HK-2 (cell line): ENCODE measurements around the gene RBM47.
"Not testable (repeated sequence)": the region's sequence is repeated elsewhere in the genome, so short reads cannot be mapped to it uniquely, and the experiment has no call there.

Experiments
- DNase-seq: peaks from one replicate; pipeline ENCODE4 v3.0.0-alpha.2; 2018; ENCODE audit not compliant: unreplicated experiment

Gene RBM47

GRCh38 chr4:40486534-40486933, 143.1 kb downstream of the RBM47 start:
- no peak for DNase-seq

GRCh38 chr4:40484346-40485090, 145.1 kb downstream of the RBM47 start:
- DNase-seq, result no peak

- no peak for DNase-seq
Measured at GRCh38 chr4:40482985-40483647, 146.5 kb downstream of the RBM47 start.

GRCh38 chr4:40481977-40482376, 147.7 kb downstream of the RBM47 start:
- no peak for DNase-seq

GRCh38 chr4:40480291-40480690, 149.4 kb downstream of the RBM47 start:
- DNase-seq, result no peak

- no peak for DNase-seq
Measured at GRCh38 chr4:40479378-40479777, 150.3 kb downstream of the RBM47 start.

GRCh38 chr4:40475609-40476008, 154.1 kb downstream of the RBM47 start:
- DNase-seq, result no peak

GRCh38 chr4:40473578-40474388, 155.9 kb downstream of the RBM47 start:
- peak; percentile 27 for DNase-seq

DNA sequence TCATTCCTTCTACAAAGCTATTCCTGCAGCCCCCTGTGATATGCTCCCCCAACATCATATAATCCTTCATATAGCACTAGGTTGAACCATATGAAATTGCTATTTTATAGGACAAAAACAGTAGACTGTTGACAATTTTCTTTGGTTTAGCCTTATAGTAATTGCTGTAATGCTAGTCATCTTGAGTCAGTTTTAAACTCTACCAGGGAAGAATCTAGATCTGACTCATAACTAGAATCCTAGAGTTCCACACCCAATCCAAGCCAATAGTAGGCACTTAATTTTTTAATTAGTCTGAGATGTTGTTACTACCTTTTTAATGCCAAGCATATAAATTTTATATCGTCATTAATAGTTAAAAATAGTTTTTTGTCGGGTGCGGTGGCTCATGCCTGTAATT, 157.7 kb downstream of the RBM47 start:
- DNase-seq, result no peak

GRCh38 chr4:40466789-40467188, 162.9 kb downstream of the RBM47 start:
- DNase-seq, result no peak

GRCh38 chr4:40462326-40462725, 167.3 kb downstream of the RBM47 start:
- no peak for DNase-seq

GRCh38 chr4:40461879-40462278, 167.8 kb downstream of the RBM47 start:
- no peak for DNase-seq

- DNase-seq, result no peak
Measured at GRCh38 chr4:40461062-40461461, 168.6 kb downstream of the RBM47 start.

DNA sequence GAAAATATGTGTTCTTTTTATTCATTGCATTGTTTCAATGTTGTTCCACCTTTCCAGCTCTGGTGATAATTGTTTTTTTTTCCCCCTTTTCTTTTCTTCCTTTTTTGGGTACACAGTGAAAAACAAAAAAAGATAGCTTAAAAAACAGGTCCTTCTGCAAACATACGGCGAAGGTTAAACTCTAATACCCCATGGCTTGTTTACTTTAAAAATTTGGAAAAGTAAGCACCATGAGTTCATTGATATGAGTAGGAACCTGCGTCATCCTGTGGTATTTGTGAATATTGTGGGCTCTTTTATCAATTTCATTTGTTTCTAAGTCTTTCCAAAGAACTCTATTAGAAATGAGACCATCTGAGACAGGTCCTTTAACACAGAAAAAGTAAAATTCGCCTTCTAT, 171.0 kb downstream of the RBM47 start:
- DNase-seq, result no peak

DNA sequence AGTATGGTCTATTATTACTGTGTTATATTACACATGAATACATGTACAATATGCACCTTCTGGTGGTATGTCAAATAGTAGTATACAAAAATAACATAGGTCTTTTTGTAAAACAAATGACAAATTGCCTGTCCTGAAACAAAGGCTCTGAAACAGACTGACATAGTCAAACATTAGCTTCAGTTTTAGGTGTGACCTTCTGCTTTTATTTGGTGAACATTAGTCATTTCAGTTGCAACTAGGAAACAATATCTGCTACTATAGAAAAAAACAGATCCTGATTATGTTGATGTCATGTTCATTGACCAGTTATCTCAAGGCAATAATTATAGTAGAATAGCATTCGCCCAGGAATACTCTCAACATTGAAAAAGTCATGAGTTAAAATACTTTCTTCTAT, 171.6 kb downstream of the RBM47 start:
- DNase-seq, result no peak

GRCh38 chr4:40455340-40455902, 174.2 kb downstream of the RBM47 start:
- no peak for DNase-seq

DNA sequence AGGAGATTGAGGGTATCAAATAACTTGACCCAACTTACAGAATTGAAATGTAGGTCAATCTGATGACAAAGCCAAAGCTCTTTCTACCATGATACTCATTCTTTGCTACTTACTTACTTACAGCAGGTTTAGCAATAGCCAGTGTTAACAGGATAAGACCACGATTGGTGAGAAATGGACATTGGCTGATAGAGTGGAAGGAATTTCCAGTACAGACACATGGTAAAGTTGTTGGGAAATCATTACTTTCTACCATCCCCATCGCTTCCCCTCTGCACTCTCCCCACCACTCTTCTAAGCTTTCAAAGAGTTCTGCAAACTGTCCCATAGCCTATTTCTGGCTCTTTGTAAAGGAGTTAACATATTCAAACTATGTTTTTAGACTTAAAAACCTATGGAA, 174.8 kb downstream of the RBM47 start:
- no peak for DNase-seq

DNA sequence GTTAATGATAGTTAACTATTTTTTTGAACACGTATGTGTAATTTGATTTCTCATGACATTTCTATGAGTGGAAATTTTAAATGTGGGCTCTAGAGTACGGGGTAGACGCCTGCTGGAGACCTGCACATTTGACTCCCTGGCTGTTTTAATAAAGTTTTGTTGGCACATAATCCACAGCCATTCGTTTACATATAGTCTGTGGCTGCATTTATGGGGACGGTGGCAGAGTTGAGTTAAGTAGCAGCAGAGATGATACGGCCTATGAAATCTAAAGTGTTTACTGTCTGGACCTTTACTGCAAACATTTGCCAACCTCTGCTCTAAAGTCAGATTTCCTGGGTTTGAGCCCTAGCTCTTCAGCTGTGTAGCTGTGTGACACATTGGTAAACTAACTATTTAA, 175.8 kb downstream of the RBM47 start:
- no peak for DNase-seq

- DNase-seq, result no peak
Measured at GRCh38 chr4:40448875-40449274, 180.8 kb downstream of the RBM47 start.

DNA sequence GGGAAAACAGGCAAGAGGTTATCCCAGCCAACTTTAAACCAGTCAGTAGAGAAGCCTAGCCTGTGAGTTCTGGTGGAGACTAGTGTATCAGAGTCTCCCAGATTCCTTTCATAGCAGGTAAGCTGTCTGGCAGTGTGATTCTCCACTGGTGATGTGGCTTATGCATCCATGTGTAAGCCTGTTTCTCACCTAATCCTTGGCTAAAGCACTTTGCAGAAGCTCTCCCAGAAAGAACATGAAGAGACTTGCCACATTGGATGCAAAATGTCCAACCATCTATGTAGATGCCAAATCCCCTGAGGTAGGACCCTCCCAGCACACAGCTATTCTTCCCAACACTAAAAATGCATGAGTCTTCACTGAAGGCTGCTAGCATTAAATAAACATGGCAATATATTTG, 182.8 kb downstream of the RBM47 start:
- no peak for DNase-seq

DNA sequence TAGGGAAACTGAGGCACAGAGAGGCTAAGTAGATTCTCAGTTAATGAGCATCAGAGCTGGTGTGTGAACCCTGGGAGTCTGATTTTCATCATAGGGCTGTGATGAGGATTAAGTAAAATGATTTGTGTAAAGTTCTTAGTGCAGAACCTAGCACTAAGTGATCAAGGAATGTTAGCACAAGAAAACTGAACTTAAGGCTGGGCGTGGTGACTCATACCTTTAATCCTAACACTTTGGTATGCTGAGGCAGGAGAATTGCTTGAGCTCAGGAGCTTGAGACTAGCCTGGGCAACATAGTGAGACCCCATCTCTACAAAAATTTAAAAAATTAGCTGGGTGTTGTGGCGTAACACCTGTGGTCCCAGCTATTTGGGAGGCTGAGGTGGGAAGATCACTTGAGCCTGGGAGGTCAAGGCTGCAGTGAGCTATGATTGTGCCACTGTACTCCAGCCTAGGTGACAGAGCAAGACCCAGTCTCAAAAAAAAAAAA, 183.4 kb downstream of the RBM47 start:
- DNase-seq, result not testable (repeated sequence)

DNA sequence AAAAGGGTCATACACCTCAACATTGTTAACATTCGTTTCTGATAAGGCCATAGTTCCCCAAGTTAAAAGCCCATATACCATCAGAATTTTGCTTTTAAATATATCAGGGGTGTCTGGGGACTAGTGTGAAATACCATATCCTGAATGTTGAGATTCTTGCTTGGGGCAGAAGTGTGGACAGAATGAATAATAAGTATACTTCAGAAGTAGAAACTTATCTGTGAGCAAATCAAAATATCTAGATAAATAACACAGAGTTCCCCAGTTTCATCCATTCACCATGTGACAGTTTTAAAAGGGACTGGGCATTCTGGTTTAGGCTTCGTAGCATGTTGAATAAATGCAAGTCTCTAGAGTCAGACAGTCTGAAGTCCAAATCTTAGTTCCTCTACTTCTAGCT, 184.0 kb downstream of the RBM47 start:
- no peak for DNase-seq
